HCT116 (cell line): ENCODE measurements around the gene KHNYN. TPM values are rescaled to one million over a fixed set of nuclear protein-coding genes. Genes with fewer than 3 reads are reported as not detected.

Experiments
- ATAC-seq: fragments of 200-7000 bp; cut with Tn5 transposase; 2 replicates; pipeline ENCODE4 v1.9.1; 2020; ENCODE audit warnings: mild to moderate bottlenecking, moderate library complexity
- BruUV-seq: library from RNA; stranded (reverse); fragments of 400-500 nt; replicated peaks from 2 replicates; lab custom pipeline; 2021; lab: Mats Ljungman, UMichigan
- CTCF ChIA-PET: fragments of 300-600 bp; sonication (Branson Sonifier 250); formaldehyde crosslinking; loops from one replicate; lab custom pipeline; 2021; ENCODE audit warnings: antibody characterized with exemption; lab: Charles Lee
- POLR2A ChIA-PET: fragments of 300-600, 350-600 bp; sonication (Branson Sonifier 250); formaldehyde crosslinking; loops from one replicate; lab custom pipeline; 2021; ENCODE audit warnings: antibody characterized with exemption; lab: Charles Lee
- RAD21 ChIA-PET, 2 experiments: fragments of 300-600 bp; sonication (Branson Sonifier 250); formaldehyde crosslinking; loops; one replicate each; lab custom pipeline; 2023; ENCODE audit warnings: low total read pairs in 2 of 2; ENCODE audit not compliant: uncharacterized antibody in 2 of 2, unreplicated experiment in 2 of 2, low non-redundant PET in 1 of 2; lab: Charles Lee
- DNase-seq: peaks from one replicate; pipeline ENCODE4 v3.0.0-alpha.2; 2010; ENCODE audit warnings: low read depth, low spot score
- H2AFZ ChIP-seq: fragments of 200-600 bp; shearing (Covaris generic), sonication (generic); 2 replicates; pipeline ENCODE4 v1.6.1; 2017; ENCODE audit warnings: low read depth, mixed run types, mixed read lengths, antibody characterized with exemption, low read length; ENCODE audit not compliant: poor library complexity, severe bottlenecking
- H3K27ac ChIP-seq: 2 replicates; pipeline ENCODE4 v1.5.1; 2012; ENCODE audit warnings: low read depth, low read length
- H3K27me3 ChIP-seq: fragments of 200-600 bp; sonication (generic); 2 replicates; pipeline ENCODE4 v1.6.1; 2016; ENCODE audit warnings: mixed run types, low read length, mixed read lengths; ENCODE audit not compliant: insufficient read depth
- H3K36me3 ChIP-seq, 2 experiments: fragments of 200-500 bp in 1 of 2; fragments of 200-600 bp in 1 of 2; sonication (Bioruptor generic) in 1 of 2; sonication (generic) in 1 of 2; 2 replicates each; pipeline versions ENCODE4 v1.5.1 to v1.6.1; 2014 to 2016; ENCODE audit warnings: low read length in 2 of 2, inconsistent platforms in 1 of 2, mixed read lengths in 1 of 2, mixed run types in 1 of 2; ENCODE audit not compliant: insufficient read depth in 2 of 2, control insufficient read depth in 1 of 2
- H3K4me1 ChIP-seq, 2 experiments: fragments of 200-600 bp in 1 of 2; sonication (generic) in 1 of 2; 2 replicates each; pipeline versions ENCODE4 v1.5.1 to v1.6.1; 2012 to 2017; ENCODE audit warnings: low read length in 2 of 2, inconsistent platforms in 1 of 2, mild to moderate bottlenecking in 1 of 2, mixed read lengths in 1 of 2, mixed run types in 1 of 2, moderate library complexity in 1 of 2; ENCODE audit not compliant: insufficient read depth in 2 of 2, control insufficient read depth in 1 of 2
- H3K4me2 ChIP-seq: fragments of 200-600 bp; sonication (generic); 2 replicates; pipeline ENCODE4 v1.6.1; 2017; ENCODE audit warnings: mixed run types, low read length, mixed read lengths
- H3K4me3 ChIP-seq, 2 experiments: fragments of 200-600 bp in 1 of 2; sonication (generic) in 1 of 2; replicated peaks in 1 of 2; 2 replicates each; pipeline ENCODE4 v1.5.1; 2011 to 2016; ENCODE audit warnings: low read length in 2 of 2, control low read depth in 1 of 2, low read depth in 1 of 2, mild to moderate bottlenecking in 1 of 2, mixed read lengths in 1 of 2, mixed run types in 1 of 2
- H3K79me2 ChIP-seq: fragments of 200-600 bp; sonication (generic); 2 replicates; pipeline ENCODE4 v1.6.1; 2017; ENCODE audit warnings: mild to moderate bottlenecking, mixed run types, low read length, moderate library complexity, mixed read lengths; ENCODE audit not compliant: insufficient read depth
- H3K9ac ChIP-seq: fragments of 200-600 bp; sonication (generic); 2 replicates; pipeline ENCODE4 v1.6.1; 2016; ENCODE audit warnings: low read length, mixed read lengths
- H3K9me2 ChIP-seq: fragments of 200-600 bp; sonication (generic), shearing (Covaris generic); 2 replicates; pipeline ENCODE4 v1.6.1; 2017; ENCODE audit warnings: mixed run types, mild to moderate bottlenecking, moderate library complexity; ENCODE audit not compliant: insufficient read depth
- H3K9me3 ChIP-seq, 2 experiments: fragments of 200-500 bp in 1 of 2; fragments of 200-600 bp in 1 of 2; sonication (Bioruptor generic) in 1 of 2; sonication (generic) in 1 of 2; 2 replicates each; pipeline ENCODE4 v1.6.1; 2014 to 2017; ENCODE audit warnings: low read length in 2 of 2, mixed read lengths in 2 of 2, inconsistent platforms in 1 of 2, low read depth in 1 of 2, mild to moderate bottlenecking in 1 of 2, mixed run types in 1 of 2, moderate library complexity in 1 of 2; ENCODE audit not compliant: control insufficient read depth in 1 of 2, insufficient read depth in 1 of 2
- H4K20me1 ChIP-seq: fragments of 200-600 bp; sonication (generic), shearing (Covaris generic); 2 replicates; pipeline ENCODE4 v1.6.1; 2017; ENCODE audit warnings: mixed run types, mild to moderate bottlenecking, moderate library complexity; ENCODE audit not compliant: insufficient read depth
- CEBPB ChIP-seq: IDR thresholded peaks from 2 replicates; pipeline ENCODE4 v1.6.1; 2012; ENCODE audit warnings: low read depth
- EGR1 ChIP-seq: IDR thresholded peaks from 2 replicates; pipeline ENCODE4 v1.6.1; 2012; ENCODE audit warnings: low read depth
- EZH2 ChIP-seq: fragments of 200-600 bp; sonication (generic); IDR thresholded peaks from 2 replicates; pipeline ENCODE4 v1.6.1; 2017; ENCODE audit warnings: antibody characterized with exemption, mixed run types
- EZH2phosphoT487 ChIP-seq: fragments of 200-600 bp; IDR thresholded peaks from 2 replicates; pipeline ENCODE4 v1.6.1; 2018; ENCODE audit warnings: antibody characterized with exemption, borderline replicate concordance
- FOSL1 ChIP-seq: IDR thresholded peaks from 2 replicates; pipeline ENCODE4 v1.6.1; 2012; ENCODE audit warnings: low read depth
- JUND ChIP-seq: IDR thresholded peaks from 2 replicates; pipeline ENCODE4 v1.6.1; 2012
- POLR2A ChIP-seq: IDR thresholded peaks from 2 replicates; pipeline ENCODE4 v1.7.0; 2011; ENCODE audit warnings: borderline replicate concordance; ENCODE audit not compliant: insufficient read depth, insufficient read length; ENCODE audit errors: extremely low read depth
- POLR2AphosphoS5 ChIP-seq: IDR thresholded peaks from 2 replicates; pipeline ENCODE4 v1.6.1; 2011; ENCODE audit warnings: mild to moderate bottlenecking, low read depth, low read length, moderate library complexity
- RAD21 ChIP-seq: IDR thresholded peaks from 2 replicates; pipeline ENCODE4 v1.6.1; 2012; ENCODE audit warnings: low read depth, mild to moderate bottlenecking
- SIN3A ChIP-seq: IDR thresholded peaks from 2 replicates; pipeline ENCODE4 v1.6.1; 2012; ENCODE audit warnings: low read depth
- SP1 ChIP-seq: IDR thresholded peaks from 2 replicates; pipeline ENCODE4 v1.6.1; 2012; ENCODE audit warnings: low read depth
- SRF ChIP-seq: IDR thresholded peaks from 2 replicates; pipeline ENCODE4 v1.6.1; 2012; ENCODE audit warnings: low read depth
- YY1 ChIP-seq: IDR thresholded peaks from 2 replicates; pipeline ENCODE4 v1.6.1; 2011; ENCODE audit warnings: low read length, low read depth, moderate library complexity, mild to moderate bottlenecking; ENCODE audit not compliant: insufficient replicate concordance; ENCODE audit errors: extremely low read depth
- ZFX ChIP-seq: fragments of 450-650 bp; IDR thresholded peaks from 2 replicates; pipeline ENCODE4 v1.6.1; 2017
- ZNF274 ChIP-seq: fragments of 200-500 bp; sonication (Bioruptor generic); IDR thresholded peaks from 2 replicates; pipeline ENCODE4 v1.6.1; 2014; ENCODE audit warnings: mild to moderate bottlenecking, low read depth, low read length, inconsistent platforms
- intact Hi-C: fragments of 100-400 bp; cut with micrococcal nuclease; formaldehyde crosslinking; loops from 2 replicates; pipeline ENCODE4 v1.10.0; 2022
- total RNA-seq: library from RNA; stranded (reverse); gene quantifications from one replicate; pipeline ENCODE4 v1.2.1, GENCODE V29; 2021; ENCODE audit not compliant: unreplicated experiment
- TF ChIP-seq, protein P1 (sequence below): IDR thresholded peaks from 2 replicates; pipeline ENCODE4 v1.6.1; 2012

KHNYN gene
- total RNA-seq, 1 experiment from 2014 or later = 50.1 TPM

DNA sequence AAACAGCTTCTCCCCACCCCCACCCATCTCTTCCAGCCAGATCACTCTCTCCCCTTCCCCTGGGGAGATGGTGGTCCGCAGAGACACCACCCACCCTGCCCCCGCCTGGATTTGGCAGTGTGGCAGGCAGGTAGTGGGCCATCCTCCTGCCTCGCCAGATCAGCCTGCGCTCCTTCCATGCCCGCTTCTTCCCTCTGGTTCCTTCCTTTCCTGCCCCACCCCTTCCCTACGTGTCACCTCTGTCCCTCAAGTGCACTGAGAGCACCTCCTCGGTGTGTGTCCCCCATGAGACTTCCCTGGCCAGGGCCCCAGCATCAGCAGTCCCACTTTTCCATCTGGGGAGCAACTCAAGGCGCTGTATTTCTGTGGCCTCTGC is 30.3 kb upstream of the KHNYN start (continued):
- TF ChIP-seq ZFX = no peak
- no peak for TF ChIP-seq EZH2phosphoT487
- TF ChIP-seq YY1 = no peak

DNA sequence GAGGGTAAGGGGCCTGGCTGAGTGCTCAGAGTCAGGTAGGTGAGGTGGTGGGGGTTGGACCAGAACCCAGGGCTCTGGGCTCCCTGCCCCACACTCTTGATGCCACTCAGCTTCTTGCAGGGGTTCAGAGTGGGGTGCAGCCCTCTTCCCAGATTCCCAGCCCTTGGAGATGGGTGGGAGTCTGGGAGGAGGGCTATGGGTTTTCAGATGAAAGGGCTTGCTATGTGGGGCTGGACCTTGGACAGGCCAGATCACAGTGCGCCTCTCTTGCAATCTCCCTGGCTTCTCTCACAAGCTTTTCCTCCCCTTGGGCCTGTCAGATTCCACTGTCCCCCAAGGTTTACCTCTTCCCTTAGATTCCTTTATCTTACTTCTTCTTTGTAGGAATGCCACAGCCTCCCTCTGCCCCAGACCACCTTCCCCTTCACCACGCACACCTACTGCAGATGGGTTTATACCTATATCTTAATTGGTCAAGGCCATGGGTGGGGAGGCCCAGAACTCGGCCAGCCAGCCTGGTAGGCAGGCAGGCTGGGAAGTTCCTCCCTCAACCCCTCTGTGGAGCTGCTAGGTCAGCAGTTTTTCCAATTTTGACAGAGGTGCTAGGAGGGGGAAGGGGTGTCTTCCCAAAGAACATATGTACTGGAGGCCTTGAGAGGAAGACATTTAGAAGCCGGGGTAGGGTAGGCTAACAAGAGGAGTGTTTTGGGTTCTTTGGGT is 29.6 kb upstream of the KHNYN start:
- ATAC-seq (no peak), DNase-seq (no peak)
- Histone ChIP-seq H3K9ac (no peak overlapping the region), H4K20me1 (no peaks in the 10 kb centered on the region), H3K36me3 (no peaks in the 10 kb centered on the region), H3K4me3 (no peak overlapping the region), H3K9me2 (no peaks in the 10 kb centered on the region), H3K27me3 (no peaks in the 10 kb centered on the region), H3K9me3 (no peaks in the 10 kb centered on the region), H3K4me2 (no peak overlapping the region), H3K79me2 (no peaks in the 10 kb centered on the region), H3K27ac (no peak overlapping the region), H2AFZ (no peak overlapping the region), H3K4me1 (no peaks in the 10 kb centered on the region; a peak in 1 of 4 replicates)
- POLR2A ChIA-PET = no interaction called here
- intact Hi-C loops = no loop called here
- CTCF ChIA-PET = no interaction called here
- RAD21 ChIA-PET = no interaction called here
- TF ChIP-seq FOSL1 (no peak), POLR2A (no peak), EZH2 (no peak), POLR2AphosphoS5 (no peak), SP1 (no peak), EGR1 (no peak), SIN3A (no peak), RAD21 (no peak), EZH2phosphoT487 (no peak), JUND (no peak), ZFX (no peak), ZNF274 (no peak), YY1 (no peak), CEBPB (no peak), SRF (no peak)
- TF ChIP-seq, protein P1, sequence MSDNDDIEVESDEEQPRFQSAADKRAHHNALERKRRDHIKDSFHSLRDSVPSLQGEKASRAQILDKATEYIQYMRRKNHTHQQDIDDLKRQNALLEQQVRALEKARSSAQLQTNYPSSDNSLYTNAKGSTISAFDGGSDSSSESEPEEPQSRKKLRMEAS = no peak
- BruUV-seq = no TSS peak
